HTERT RPE-1 (cell line): ENCODE data around the gene NBPF12.
"Not testable (repeated sequence)": the region's sequence is repeated elsewhere in the genome, so short reads cannot be mapped to it uniquely, and the experiment has no call there.

Experiments
- in situ Hi-C: fragments of 300-500 bp; cut with MboI; formaldehyde crosslinking; loops from 4 replicates; pipeline ENCODE4 v1.14.3; 2020; ENCODE audit warnings: low sequenced_read_pairs

Gene NBPF12

GRCh38 chr1:146985855-146986254, 47.7 kb downstream of the NBPF12 start:
- in situ Hi-C loops, result not testable (repeated sequence)

GRCh38 chr1:146986450-146986849, 48.3 kb downstream of the NBPF12 start:
- in situ Hi-C loops, result not testable (repeated sequence)

- in situ Hi-C loops, result not testable (repeated sequence)
These were observed 49.4 kb downstream of the NBPF12 start for GRCh38 chr1:146987502-146987901.

GRCh38 chr1:146989455-146989854, 51.3 kb downstream of the NBPF12 start:
- in situ Hi-C loops, result not testable (repeated sequence)

- in situ Hi-C loops, result not testable (repeated sequence)
These were observed 70.4 kb downstream of the NBPF12 start for GRCh38 chr1:147008495-147008894.

GRCh38 chr1:147026975-147027374, 88.9 kb downstream of the NBPF12 start:
- in situ Hi-C loops, result not testable (repeated sequence)

GRCh38 chr1:147030066-147030653, 92.0 kb downstream of the NBPF12 start:
- in situ Hi-C loops, result not testable (repeated sequence)

GRCh38 chr1:147039916-147040315, 101.8 kb downstream of the NBPF12 start:
- in situ Hi-C loops, result no loop called here

GRCh38 chr1:147042891-147043290, 104.8 kb downstream of the NBPF12 start:
- in situ Hi-C loops, result not testable (repeated sequence)

GRCh38 chr1:147044511-147044910, 106.4 kb downstream of the NBPF12 start:
- in situ Hi-C loops, result not testable (repeated sequence)
